ENCODE measurements around the gene RPP38.

RPP38 gene, protein sequence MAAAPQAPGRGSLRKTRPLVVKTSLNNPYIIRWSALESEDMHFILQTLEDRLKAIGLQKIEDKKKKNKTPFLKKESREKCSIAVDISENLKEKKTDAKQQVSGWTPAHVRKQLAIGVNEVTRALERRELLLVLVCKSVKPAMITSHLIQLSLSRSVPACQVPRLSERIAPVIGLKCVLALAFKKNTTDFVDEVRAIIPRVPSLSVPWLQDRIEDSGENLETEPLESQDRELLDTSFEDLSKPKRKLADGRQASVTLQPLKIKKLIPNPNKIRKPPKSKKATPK

DNA sequence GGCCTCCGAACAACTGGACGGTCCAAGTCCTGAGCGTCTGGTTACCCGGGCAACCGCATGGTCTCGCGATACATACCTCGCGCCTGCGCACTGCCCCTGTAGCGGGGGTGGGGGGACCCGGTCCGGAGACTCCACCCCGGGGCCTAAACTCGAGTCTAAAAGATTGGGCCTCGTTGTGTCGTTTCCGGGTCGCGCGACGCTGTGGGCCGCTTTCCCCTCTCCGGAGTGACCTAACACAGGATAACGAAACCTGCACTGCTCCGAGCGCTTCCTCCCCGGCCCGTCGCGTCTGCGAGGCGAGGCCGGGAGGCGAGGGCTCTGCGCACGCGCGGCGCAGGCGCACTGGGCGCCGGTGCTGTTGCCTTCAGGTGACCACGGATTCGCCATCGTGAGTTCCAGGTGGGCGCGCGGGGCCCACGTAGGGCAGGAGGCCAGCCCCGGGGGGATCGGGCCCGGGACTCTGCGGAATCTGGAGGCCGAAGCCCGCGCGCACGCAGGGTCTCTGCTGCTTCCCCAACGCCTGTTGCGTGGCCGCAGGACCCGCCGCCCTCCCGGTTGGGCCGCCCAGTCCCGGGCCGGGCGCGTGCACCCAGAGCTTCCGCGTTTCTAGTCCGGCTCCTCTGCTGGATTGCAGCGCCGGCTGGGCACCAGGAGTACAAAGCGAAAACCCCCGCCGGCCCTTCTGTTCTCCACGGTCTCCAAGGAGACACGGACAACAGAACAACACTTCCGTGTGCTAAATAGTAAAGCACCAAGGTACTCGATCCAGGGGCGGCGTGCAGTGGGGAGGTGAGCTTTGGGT, at the start of gene RPP38:
Gene RPP38 (plus strand): TSS at position 345 of the 802 bp plus-strand sequence. CDS start 5,960 bp downstream, outside the sequence.
- DNase-seq = peak; percentile 92

DNA sequence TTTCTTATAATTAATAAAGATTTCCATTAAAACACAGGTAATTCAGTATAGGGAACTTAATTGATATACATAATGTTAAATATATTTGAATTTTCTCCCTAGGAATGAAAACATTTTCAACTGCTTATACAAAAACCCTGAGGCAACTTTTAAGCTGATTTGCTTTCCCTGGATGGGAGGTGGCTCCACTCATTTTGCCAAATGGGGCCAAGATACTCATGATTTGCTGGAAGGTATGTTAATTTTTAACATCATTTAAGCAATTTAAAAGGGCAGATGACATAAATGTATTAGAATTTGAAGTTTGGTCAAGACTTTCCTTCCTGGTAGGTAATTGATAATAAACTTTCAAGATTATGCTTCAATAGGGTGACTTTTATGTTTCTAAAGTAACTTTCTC, 47.6 kb upstream of the RPP38 start:
- no peak for DNase-seq

DNA sequence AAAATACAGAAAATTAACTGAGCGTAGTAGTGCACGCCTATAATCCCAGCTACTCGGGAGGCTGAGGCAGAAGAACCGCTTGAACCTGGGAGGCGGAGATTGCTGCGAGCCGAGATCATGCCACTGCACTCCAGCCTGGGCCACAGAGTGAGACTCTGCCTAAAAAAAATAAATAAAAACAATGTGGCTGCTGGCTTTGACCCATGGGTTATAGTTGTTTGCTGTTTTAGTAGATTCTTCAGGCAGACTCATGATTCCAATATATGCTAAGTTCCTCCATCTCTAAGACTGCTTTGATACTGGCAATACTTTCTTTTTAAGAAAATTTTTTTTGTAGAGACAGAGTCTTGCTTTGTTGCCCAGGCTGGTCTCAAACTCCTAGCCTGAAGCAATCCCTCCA, 45.0 kb upstream of the RPP38 start:
- DNase-seq = no peak

DNA sequence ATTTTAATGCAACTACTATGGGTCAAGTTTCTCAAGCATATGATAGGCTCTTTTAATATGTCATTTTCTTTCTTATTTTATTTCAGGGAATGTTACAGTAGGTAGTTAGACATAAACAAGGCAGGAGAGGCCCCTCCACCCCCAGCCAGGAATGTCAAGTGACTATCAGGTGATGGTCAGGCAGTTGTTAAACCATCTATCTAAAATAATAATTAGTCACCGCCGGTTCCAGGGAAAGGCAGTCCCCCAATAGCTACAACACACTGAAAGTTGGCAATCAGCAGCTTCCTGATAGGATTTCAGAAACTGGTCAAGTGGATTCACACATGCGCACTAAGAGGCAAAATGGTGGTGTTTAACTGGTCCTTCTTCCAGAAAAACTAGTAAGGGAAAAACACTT, 44.1 kb upstream of the RPP38 start:
- no peak for DNase-seq

DNA sequence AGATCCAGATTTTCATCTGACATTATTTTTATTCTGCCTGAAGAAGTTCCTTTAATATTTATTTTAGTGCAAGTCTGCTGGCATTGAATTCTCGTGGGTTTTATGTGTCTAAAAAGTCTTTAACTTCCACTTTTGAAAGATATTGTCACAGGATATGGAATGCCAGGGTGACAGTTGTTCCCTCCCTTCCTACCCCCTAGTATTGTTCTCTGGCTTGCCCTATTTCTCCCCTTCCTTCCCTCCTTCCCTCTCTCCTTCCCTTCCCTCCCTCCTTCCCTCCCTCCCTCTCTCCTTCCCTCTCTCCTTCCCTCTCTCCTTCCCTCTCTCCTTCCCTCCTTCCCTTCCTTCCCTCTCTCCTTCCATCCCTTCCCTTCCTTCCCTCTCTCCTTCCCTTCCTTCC, 38.5 kb upstream of the RPP38 start:
- DNase-seq = no peak

DNA sequence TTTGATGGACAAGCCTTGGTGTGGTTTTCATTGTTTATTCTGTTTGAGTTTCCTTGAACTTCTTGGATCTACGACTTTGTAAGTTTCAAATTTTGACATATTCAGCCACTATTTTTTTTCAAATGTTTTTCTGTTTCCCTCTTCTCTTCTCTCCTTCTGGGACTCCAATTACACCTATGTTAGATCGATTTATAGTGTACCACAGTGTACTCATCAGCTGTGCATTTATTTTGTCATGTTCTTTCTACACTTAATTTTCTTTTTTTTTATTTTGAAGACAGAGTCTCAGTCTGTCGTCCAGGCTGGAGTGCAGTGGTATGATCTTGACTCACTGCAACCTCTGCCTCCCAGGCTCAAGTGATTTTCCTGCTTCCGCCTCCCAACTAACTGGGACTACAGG, 37.2 kb upstream of the RPP38 start:
- DNase-seq = no peak

DNA sequence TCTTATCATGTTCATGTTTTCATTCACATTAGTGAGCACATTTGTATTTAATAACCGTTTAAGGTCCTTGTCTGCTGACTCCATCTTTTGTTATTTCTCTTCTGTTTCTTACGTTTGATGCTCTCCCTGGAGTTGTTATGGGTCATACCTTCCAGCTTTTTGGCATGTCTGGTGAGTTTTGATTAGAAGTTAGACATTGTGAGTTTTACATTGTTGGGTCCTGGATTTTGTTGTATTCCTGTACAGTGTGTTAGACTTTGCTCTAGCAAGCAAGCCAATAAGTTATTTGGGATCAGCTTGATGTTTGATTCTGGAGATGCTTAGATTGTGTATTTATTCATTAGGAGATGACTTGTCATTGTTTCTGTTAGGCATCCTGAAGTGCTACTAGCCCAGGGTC, 36.5 kb upstream of the RPP38 start:
- DNase-seq = no peak

DNA sequence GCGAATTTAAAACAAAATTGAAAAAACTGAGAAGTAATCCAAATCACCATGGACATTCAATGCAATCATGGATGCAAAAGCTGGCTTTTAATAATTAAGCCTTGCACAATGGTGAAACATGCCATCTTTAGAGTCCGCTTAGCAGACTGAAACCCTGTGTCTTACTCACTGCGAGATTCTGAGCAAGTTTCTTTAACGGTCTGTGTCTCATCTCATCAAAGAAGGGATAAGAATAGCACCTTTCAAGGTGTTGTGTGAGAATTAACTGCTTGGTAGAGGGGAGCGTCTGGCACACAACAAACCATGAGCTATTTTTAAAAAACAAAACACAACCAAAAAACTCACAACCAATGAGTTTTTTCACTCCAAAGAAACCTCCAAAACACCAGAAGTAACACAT, 30.0 kb upstream of the RPP38 start:
- DNase-seq = no peak

DNA sequence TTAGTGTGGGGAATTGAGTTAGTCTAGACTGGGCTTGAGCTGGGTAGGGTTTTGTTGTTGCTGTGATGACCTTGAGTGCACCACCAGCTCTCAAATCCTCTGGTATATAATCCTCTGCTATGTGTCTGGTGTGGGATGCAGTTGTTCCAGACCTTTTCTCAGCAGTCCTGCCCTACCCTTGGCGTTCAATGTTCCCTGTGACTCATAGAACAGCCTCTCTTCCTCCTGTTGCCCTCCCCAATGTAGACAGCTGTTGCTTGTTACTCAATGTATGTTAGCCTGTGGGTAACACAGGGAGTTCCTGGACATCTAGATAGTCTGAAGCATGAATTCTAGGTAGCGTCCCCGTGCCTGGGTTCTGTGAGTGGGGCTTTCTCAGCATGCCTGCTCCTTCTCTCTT, 28.4 kb upstream of the RPP38 start:
- no peak for DNase-seq

DNA sequence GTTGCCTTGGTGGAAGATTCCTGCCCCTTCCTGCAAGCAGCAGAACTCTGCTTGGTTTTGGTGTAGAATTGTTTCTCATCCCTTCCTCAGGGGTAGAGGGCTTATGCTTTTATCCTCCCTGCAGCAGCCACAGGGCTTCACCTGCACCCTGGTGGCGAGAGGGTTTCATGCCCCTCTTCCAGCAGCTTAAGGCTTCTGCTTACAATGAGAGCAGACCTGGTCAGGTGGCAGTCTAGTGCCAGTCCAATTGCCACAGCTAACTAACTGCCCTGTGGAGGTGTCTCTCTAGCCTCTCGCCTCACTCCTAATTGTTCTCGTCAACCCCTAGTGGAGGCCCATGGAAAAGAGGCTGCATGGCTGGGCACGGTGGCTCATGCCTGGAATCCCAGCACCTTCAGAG, 27.9 kb upstream of the RPP38 start:
- no peak for DNase-seq

DNA sequence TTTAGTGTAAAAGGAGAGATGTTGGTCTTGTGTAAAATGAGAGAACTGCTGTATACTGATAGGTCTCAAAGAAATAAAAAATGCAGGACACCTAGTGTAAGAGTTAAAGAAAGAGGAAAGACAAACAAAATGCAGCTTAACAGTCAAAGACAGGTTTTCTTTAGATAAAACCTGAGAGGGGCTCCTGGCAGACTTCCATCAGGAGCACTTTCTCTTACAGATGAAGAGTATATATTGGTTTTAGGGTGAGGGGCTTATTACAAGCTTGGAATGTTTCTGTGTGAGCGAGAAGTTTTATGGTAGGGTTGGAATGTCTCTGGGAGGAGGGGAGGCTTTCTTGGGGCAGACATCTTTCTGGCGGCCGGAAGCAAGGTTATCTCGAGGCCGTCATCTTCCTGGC, 24.8 kb upstream of the RPP38 start:
- DNase-seq = no peak

DNA sequence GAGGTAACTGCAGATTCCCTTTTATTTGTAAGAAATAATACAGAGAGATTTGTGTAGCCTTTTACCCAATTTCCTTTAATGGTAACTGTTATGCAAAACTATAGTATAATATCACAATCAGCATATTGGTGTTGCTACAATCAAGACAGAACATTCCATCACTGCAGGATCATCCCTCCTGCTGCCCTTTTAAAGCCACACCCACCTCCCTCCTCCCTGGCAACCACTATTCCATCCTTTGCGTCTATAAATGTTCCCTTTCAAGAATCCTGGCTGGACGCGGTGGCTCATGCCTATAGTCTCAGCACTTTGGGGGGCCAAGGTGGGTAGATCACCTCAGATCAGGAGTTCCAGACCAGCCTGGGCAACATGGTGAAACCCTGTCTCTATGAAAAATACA, 21.7 kb upstream of the RPP38 start:
- no peak for DNase-seq

DNA sequence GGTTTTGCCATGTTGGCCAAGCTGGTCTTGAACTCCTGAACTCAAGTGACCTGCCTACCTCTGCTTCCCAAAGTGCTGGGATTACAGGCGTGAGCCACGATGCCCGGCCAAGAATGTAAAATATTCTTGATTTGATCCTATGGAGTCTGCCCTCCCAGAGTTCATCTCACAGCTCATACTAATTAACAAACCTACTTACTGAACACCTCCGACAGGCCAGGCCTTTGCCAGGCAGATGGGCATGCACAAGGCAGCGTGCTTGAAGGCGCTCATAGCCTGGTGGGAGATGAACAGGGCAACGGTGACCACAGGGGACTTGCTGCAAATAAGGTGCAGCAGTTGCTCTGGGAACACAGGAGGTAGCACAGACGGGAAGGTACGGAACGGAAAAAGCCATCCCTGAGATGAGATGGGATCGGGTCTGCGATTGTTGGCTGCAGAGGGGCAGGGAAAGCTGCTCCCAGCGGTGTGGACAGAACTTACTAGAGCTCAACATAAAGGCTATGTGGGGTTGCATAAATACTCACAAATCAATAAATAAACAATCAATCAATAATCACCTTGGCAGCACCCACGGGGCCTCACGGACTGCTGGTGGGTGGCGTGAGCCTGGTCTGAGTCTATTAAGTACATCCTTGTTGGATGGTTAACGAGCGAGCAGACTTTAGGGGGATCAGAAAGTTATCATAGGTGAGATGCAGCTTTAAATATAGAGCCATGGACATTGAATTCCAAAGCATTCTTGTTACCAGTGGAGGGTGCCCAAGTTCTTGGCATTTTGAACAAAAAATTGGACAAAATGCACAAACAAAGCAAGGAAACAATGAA, 13.3 kb upstream of the RPP38 start:
- no peak for DNase-seq

DNA sequence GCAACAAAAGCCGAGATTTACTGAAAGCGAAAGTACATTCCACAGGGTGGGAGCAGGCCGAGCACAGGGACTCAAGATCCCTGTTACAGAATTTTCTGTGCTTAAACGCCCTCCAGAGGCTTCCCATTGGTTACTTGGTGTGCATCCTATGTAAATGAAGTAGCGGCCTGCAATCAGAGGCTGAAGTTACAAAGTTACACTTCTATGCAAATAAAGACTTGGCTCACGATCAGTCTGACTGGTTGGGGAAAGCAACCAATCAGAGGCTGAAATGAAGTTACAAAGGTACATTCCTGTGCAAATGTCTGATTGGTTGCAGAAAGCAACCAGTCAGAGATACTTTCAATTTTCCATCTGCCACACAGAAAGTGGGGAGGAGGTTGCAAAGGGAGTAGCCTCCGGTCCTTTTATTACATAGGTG, 12.6 kb upstream of the RPP38 start:
- no peak for DNase-seq

DNA sequence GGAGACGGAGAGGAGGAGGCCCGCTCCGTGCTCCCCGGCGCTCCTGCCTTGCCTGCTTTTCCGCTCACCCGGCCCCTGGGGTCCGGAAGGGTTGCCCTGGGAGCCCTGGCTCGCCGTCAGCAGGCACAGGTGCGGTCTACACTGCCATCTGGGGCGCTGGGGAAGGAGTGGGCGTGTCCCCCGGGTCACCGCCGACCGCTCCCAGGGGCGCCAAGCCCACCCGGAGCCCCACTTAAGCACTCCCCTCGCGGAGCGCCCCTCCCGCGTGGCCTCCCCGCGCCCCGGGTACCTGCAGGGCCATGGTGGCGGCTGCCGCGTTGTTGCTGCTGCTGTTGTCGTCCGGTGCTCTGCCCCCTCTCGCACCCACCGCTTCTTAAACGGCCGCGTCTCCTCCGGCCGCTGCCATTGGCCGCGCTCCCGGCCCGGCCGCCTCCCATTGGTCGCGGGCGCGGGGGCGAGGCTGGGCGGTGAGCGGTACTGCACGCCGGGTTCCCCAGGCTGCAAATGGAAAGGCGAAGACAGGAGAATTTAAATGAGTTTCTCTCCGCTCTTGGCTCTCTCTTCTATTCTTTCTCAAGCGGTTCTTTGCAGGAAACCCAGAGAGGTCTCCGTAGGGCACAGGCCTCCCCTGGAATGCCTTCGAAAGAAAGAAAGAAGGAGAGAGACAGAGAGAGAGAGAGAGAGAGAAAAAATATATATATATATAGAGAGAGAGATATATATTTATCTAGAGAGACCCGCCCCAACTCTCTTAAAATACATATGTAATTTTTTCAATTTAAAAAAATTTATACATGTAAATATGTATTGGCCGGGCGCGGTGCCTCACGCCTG, 8.5 kb upstream of the RPP38 start, which contains the start of gene ACBD7:
Gene ACBD7 (minus strand): TSS at position 349 of the 834 bp plus-strand sequence. CDS start 48 bp downstream, at position 301.
- peak; percentile 60 for DNase-seq

DNA sequence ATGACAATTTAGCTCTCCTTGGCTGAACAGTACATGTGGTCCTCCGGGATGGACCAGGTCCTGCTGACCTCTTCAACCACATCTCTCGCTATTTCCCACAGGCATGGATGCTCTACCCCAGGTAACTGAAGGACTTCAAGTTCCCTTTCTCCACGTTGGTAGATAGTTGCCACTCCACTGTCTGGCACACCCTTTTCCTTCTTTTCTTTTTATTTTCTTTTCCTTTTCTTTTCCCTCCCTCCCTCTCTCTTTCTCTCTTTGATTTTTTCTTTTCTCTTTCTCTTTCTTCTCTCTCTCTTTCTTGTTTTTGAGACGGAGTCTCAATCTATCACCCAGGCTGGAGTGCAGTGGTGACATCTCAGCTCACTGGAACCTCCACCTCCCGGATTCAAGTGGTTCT, 5.7 kb upstream of the RPP38 start:
- no peak for DNase-seq

DNA sequence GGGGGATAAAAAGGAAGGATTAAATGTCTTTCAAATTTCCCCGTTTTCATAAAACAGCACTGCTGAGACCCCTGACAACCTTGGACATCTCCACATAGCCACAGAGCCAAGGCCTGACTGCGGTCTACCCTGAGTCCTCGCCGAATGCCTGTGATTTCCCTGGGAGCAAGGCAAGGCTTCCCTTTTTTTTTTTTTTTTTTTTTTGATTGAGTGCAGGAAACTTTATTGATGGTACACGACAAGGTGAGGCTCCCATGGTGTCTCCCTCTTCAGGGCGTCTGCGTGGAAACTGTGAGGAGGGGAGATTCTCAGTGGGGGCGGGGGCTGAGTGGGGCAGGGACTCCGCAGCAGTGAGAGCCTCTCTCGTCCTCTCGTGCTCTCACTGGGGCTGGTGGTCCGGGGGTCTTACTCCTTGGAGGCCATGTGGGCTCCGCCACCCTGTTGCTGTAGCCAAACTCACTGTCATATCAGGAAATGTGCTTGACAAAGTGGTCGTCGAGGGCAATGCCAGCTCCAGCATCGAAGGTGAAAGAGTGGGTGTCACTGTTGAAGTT, 4.2 kb upstream of the RPP38 start:
- no peak for DNase-seq

DNA sequence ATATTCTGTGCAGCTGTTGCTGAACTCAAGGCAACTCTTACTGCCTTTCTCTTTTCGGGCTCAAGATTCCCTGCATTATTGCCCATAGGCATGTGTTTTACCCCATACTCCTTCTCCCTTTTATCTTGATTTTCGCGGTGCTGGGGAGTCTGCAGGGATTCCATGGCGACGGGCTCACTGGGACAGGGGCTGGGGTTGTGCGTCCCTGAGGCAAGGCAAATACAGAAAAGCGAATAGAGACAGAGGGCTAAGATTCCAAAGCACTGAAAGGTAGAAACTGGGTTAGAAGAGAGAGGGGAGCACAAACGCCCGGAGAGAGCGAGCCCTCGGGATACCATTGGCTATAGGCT, 519 bp upstream of the RPP38 start:
- DNase-seq = no peak

DNA sequence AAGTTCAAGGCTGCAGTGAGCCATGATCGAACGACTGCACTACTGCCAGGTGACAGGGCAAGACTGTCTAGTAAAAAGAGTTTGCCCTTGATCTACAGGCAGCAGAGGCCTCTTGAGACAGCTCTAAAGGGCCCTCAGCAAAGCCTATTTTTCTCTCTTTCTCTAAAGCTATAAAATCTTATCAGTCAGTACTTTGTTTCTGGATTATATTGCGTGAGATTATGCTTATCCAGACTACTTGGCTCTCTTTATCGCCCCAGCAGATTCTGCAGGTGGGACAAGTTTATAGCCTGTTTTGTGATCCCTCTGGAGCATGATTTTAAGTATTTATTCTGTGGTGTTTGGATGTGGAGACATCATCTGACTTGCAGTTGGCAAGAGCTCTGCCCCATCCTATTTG, 2.7 kb downstream of the RPP38 start:
- DNase-seq = no peak

DNA sequence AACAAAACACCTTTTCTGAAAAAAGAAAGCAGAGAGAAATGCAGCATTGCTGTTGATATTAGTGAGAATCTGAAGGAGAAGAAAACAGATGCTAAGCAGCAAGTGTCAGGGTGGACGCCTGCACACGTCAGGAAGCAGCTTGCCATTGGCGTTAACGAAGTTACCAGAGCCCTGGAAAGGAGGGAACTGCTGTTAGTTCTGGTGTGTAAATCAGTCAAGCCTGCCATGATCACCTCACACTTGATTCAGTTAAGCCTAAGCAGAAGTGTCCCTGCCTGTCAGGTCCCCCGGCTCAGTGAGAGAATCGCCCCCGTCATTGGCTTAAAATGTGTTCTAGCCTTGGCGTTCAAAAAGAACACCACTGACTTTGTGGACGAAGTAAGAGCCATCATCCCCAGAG, 6.4 kb downstream of the RPP38 start:
- no peak for DNase-seq

DNA sequence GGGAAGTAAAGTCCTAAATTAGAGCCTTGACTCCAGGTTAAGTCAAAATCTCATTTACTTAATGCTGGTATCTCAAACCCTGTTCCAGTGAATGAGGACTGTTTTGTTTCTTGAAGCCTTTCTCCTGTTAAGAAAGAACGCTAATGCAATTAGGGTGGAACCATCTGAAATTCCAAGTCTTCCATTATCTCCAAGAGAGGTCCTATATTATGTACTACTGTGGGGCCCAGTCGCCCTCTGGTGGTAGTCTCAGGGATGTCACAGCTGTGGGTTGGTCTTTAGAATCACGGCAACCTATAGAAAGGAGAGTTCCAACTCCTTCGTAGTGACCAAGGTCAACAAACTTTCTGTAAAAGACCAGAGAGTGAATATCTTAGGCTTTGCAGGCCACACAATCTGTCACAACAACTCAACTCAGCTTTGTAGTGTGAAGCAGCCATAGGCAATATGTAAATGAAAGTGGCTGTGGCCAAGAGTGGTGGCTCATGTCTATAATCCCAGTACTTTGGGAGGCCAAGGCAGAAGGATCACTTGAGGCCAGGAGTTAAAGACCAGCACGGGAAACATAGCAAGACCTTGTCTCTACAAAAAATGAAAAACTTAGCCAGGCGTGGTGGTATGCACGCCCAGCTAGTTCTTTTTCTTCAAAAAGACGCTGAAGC, 9.3 kb downstream of the RPP38 start:
- DNase-seq = peak; percentile 42

DNA sequence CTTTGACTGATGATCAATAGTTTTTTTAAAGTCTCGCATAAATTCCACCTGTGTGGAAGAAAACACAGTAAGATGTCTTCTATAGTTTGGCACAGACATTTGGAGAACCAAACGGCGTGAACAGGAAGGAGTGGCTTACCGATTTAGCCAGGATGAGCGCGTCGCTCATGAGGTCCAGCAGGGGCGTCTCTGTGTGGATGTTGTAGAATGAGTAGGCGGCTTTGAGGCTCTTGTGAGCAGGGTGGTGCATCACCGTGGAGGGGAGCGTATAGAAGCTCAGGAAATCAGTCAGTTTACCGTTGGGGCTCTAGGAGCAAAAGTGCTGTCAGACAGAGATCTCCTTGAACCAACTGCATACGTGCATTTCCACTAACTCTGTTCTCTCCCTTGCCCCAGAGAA, 15.5 kb downstream of the RPP38 start:
- DNase-seq = no peak
